ENCODE results near the gene GJB5.

GJB5 gene

DNA sequence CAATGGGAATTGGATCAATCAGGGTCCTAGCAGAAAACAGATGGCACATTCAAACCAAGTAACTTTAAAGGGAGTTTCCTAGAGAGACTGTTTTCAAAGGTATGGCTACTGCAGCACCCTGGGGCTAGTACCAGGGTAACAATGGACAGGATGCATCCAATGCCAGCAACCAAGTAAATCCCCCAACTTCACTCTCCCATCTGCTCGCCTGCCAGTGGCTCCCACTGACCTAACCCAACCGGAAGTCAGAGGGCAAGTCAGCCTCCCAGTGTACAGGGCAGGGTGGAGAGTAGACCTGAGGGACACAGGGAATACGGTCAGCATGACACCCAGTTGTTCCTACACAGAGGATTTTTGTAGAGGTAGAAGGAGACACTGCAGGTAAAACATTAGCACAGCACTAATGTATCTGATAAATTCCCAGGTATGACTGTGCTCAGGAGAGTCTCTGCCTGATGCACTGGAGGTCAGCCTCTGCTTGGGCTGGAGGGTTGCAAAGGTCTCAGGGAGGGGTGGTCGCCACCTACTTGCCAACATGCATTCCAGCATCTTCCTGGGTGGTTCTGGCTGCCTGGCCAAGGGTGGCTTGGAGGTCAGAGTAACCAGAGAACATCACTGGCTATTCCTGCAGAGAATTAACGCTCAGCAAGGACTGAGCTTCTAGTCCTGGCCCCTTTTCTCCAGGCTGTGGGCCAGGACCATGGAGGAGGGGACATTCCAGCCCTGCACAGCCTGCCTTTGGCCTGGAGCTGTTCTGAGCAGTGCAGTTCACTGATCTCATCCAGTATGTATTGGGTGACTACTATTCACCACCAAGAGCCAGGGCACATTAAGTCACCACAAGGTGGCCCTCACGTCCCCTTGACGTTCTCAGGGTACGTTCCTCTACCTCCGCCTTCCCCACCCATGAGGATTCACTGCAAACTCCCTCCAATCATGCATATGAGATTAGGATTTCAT is 32.9 kb downstream of the GJB5 start:
- DNase-seq (ENCODE audit: low spot score) = no peak
- peak; percentile 39 for TF ChIP-seq CTCF (IDR thresholded peaks at IDR 0.05; ENCODE audit: extremely low read depth, insufficient read depth, missing control alignments)
- in situ Hi-C loops (cut with MboI; ENCODE audit: low pct_unique_long_range_greater_than_20kb, low sequenced_read_pairs, unreplicated experiment) = no loop called here

DNA sequence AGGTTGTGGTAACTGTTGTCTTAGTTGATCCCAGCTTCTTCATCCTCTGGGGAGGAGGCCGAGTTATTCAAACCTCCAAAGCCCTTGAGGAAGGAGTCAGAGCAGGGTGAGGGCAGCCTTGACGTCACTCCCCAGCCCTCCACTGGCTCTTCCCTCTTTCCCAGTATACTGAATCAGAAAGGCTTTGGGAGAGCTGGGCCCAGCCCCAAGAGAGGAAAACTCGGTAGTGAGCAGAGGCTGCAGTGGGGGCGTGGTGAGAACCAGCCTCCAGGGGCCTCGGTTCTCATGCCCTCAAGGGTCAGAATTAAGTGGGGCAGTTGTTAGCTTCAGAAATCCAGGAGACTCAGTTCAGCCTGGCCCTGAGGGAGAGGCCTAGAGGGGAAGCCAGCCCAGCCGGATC is 36.1 kb downstream of the GJB5 start:
- no peak for TF ChIP-seq CTCF (IDR thresholded peaks at IDR 0.05; ENCODE audit: extremely low read depth, insufficient read depth, missing control alignments)
- in situ Hi-C loops (cut with MboI; ENCODE audit: low pct_unique_long_range_greater_than_20kb, low sequenced_read_pairs, unreplicated experiment) = no loop called here
- DNase-seq (ENCODE audit: low spot score) = no peak

DNA sequence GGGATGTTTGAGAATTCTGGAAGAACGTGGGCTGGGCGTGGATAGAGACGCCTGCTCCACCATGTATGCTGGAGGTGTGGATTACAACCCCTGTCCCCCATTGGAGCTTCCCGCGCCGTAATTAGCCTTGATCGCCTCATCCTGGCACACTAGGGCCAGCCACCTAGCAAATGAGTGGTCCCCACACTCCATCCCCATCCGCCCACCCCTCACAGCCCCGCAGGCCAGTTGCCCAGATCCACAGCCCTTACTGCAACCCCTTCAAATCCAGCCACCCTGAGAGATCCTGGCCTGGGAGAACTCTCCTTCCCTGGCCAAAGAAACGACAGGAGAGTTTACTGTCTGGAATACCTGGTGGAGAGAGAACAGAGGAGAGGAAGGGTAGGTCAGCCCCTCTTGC is 37.6 kb downstream of the GJB5 start:
- TF ChIP-seq CTCF (IDR thresholded peaks at IDR 0.05; ENCODE audit: extremely low read depth, insufficient read depth, missing control alignments) = no peak
- in situ Hi-C loops (cut with MboI; ENCODE audit: low pct_unique_long_range_greater_than_20kb, low sequenced_read_pairs, unreplicated experiment) = no loop called here
- no peak for DNase-seq (ENCODE audit: low spot score)

- no peak for DNase-seq (ENCODE audit: low spot score)
- no peak for TF ChIP-seq CTCF (IDR thresholded peaks at IDR 0.05; ENCODE audit: extremely low read depth, insufficient read depth, missing control alignments)
- in situ Hi-C loops (cut with MboI; ENCODE audit: low pct_unique_long_range_greater_than_20kb, low sequenced_read_pairs, unreplicated experiment) = no loop called here
These were observed 38.3 kb downstream of the GJB5 start, which contains the start of gene GJA4 for GRCh38 chr1:34792868-34793727. Gene GJA4 (plus strand): TSS chr1:34792999. CDS start chr1:34794214, 1,215 bp downstream.

GRCh38 chr1:34794001-34794789 is 39.3 kb downstream of the GJB5 start:
- no peak for TF ChIP-seq CTCF (IDR thresholded peaks at IDR 0.05; ENCODE audit: extremely low read depth, insufficient read depth, missing control alignments)
- in situ Hi-C loops (cut with MboI; ENCODE audit: low pct_unique_long_range_greater_than_20kb, low sequenced_read_pairs, unreplicated experiment) = no loop called here
- no peak for DNase-seq (ENCODE audit: low spot score)

DNA sequence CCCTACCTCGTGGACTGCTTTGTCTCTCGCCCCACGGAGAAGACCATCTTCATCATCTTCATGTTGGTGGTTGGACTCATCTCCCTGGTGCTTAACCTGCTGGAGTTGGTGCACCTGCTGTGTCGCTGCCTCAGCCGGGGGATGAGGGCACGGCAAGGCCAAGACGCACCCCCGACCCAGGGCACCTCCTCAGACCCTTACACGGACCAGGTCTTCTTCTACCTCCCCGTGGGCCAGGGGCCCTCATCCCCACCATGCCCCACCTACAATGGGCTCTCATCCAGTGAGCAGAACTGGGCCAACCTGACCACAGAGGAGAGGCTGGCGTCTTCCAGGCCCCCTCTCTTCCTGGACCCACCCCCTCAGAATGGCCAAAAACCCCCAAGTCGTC is 39.9 kb downstream of the GJB5 start:
- in situ Hi-C loops (cut with MboI; ENCODE audit: low pct_unique_long_range_greater_than_20kb, low sequenced_read_pairs, unreplicated experiment) = no loop called here
- no peak for DNase-seq (ENCODE audit: low spot score)
- TF ChIP-seq CTCF (IDR thresholded peaks at IDR 0.05; ENCODE audit: extremely low read depth, insufficient read depth, missing control alignments) = no peak

Measured in GM13977 (cell line).